ENCODE data around the gene RAB3IL1. TPM values are rescaled to one million over a fixed set of nuclear protein-coding genes. Genes with fewer than 3 reads are reported as not detected.

RAB3IL1 gene
- total RNA-seq, 1 experiment from 2014 or later: 7.9 TPM

- H3K9me3 ChIP-seq (ENCODE audit: low read length): no peaks in the 10 kb centered on the region
- H3K9ac ChIP-seq (ENCODE audit: low read length): no peak overlapping the region
- H3K4me3 ChIP-seq (ENCODE audit: low read length): no peak overlapping the region
- no peaks in the 10 kb centered on the region for H3K27me3 ChIP-seq (ENCODE audit: low read length)
- no peak overlapping the region for H3K4me2 ChIP-seq (ENCODE audit: low read length)
- no peak for TF ChIP-seq EZH2phosphoT487 (IDR thresholded peaks at IDR 0.05; ENCODE audit: borderline replicate concordance, low read length)
- no peak for TF ChIP-seq CTCF (conservative IDR thresholded peaks at IDR 0.05; ENCODE audit: low read depth, low read length)
- no peak for TF ChIP-seq EZH2 (IDR thresholded peaks at IDR 0.05; ENCODE audit: low read length, unreplicated experiment)
- no peaks in the 10 kb centered on the region for H4K20me1 ChIP-seq (ENCODE audit: low read length)
- DNase-seq (no peak), ATAC-seq (no peak)
- H2AFZ ChIP-seq (ENCODE audit: low read length): no peak overlapping the region
- no peak overlapping the region for H3K27ac ChIP-seq (ENCODE audit: low read length)
- intact Hi-C loops (cut with micrococcal nuclease): no loop called here
- H3K4me1 ChIP-seq (ENCODE audit: insufficient read depth, low read length): no peaks in the 10 kb centered on the region
- no peaks in the 10 kb centered on the region for H3K36me3 ChIP-seq (ENCODE audit: low read depth, low read length)
- no peaks in the 10 kb centered on the region for H3K79me2 ChIP-seq (ENCODE audit: low read length)
- CTCF ChIA-PET: no interaction called here
- no peaks in the 10 kb centered on the region for H3F3A ChIP-seq (ENCODE audit: low read length, unreplicated experiment)
- BruUV-seq (replicated peaks): no TSS peak
- POLR2A ChIA-PET (ENCODE audit: unreplicated experiment): interaction anchor here (0.5 kb wide), 1 partner anchor 292 kb away, joined by 7 read pairs; no protein-coding TSS in a partner anchor
- H3K9me2 ChIP-seq (replicated peaks; ENCODE audit: low read length): no peaks in the 10 kb centered on the region
Observed at GRCh38 chr11:61925736-61926135, 8.4 kb upstream of the RAB3IL1 start.

- H3F3A ChIP-seq (ENCODE audit: low read length, unreplicated experiment): no peaks in the 10 kb centered on the region
- DNase-seq (no peak), ATAC-seq (no peak)
- H4K20me1 ChIP-seq (ENCODE audit: low read length): no peaks in the 10 kb centered on the region
- no peak for TF ChIP-seq CTCF (conservative IDR thresholded peaks at IDR 0.05; ENCODE audit: low read depth, low read length)
- TF ChIP-seq EZH2phosphoT487 (IDR thresholded peaks at IDR 0.05; ENCODE audit: borderline replicate concordance, low read length): no peak
- no peak for TF ChIP-seq EZH2 (IDR thresholded peaks at IDR 0.05; ENCODE audit: low read length, unreplicated experiment)
- no peaks in the 10 kb centered on the region for H3K27me3 ChIP-seq (ENCODE audit: low read length)
- BruUV-seq (replicated peaks): no TSS peak
- no peak overlapping the region for H3K4me3 ChIP-seq (ENCODE audit: low read length)
- no peaks in the 10 kb centered on the region for H3K4me1 ChIP-seq (ENCODE audit: insufficient read depth, low read length)
- POLR2A ChIA-PET (ENCODE audit: unreplicated experiment): no interaction called here
- no peak overlapping the region for H2AFZ ChIP-seq (ENCODE audit: low read length)
- no peak overlapping the region for H3K4me2 ChIP-seq (ENCODE audit: low read length)
- no peaks in the 10 kb centered on the region for H3K36me3 ChIP-seq (ENCODE audit: low read depth, low read length)
- no peak overlapping the region for H3K27ac ChIP-seq (ENCODE audit: low read length)
- CTCF ChIA-PET: no interaction called here
- intact Hi-C loops (cut with micrococcal nuclease): no loop called here
- H3K79me2 ChIP-seq (ENCODE audit: low read length): no peaks in the 10 kb centered on the region
- H3K9me2 ChIP-seq (replicated peaks; ENCODE audit: low read length): no peaks in the 10 kb centered on the region
- H3K9ac ChIP-seq (ENCODE audit: low read length): no peak overlapping the region
- no peaks in the 10 kb centered on the region for H3K9me3 ChIP-seq (ENCODE audit: low read length)
Observed at GRCh38 chr11:61924064-61924455, 6.7 kb upstream of the RAB3IL1 start.

- Histone ChIP-seq H3F3A (ENCODE audit: low read length, unreplicated experiment) (no peaks in the 10 kb centered on the region), H3K9me3 (ENCODE audit: low read length) (no peaks in the 10 kb centered on the region), H3K9me2 (replicated peaks; ENCODE audit: low read length) (no peaks in the 10 kb centered on the region), H3K79me2 (ENCODE audit: low read length) (no peaks in the 10 kb centered on the region), H3K27ac (ENCODE audit: low read length) (no peak overlapping the region), H3K4me3 (ENCODE audit: low read length) (no peak overlapping the region), H3K4me2 (ENCODE audit: low read length) (no peak overlapping the region), H3K4me1 (ENCODE audit: insufficient read depth, low read length) (no peaks in the 10 kb centered on the region), H2AFZ (ENCODE audit: low read length) (no peak overlapping the region), H4K20me1 (ENCODE audit: low read length) (no peaks in the 10 kb centered on the region), H3K27me3 (ENCODE audit: low read length) (peaks cover 3% of the 10 kb centered on the region; the same call in 1 of the 2 replicates), H3K36me3 (ENCODE audit: low read depth, low read length) (no peaks in the 10 kb centered on the region), H3K9ac (ENCODE audit: low read length) (no peak overlapping the region)
- BruUV-seq (replicated peaks): no TSS peak
- intact Hi-C loops (cut with micrococcal nuclease): no loop called here
- ATAC-seq (peak; percentile 34), DNase-seq (no peak)
- CTCF ChIA-PET: interaction anchor here (0.6 kb wide), 1 partner anchor 127 kb away, joined by 3 read pairs; no protein-coding TSS in a partner anchor
- POLR2A ChIA-PET (ENCODE audit: unreplicated experiment): interaction anchor here (0.6 kb wide), 1 partner anchor 698 kb away, joined by 4 read pairs; the partner anchor contains the start of gene B3GAT3
- no peak for TF ChIP-seq CTCF (conservative IDR thresholded peaks at IDR 0.05; ENCODE audit: low read depth, low read length)
- TF ChIP-seq EZH2 (IDR thresholded peaks at IDR 0.05; ENCODE audit: low read length, unreplicated experiment): no peak
- no peak for TF ChIP-seq EZH2phosphoT487 (IDR thresholded peaks at IDR 0.05; ENCODE audit: borderline replicate concordance, low read length)
Observed at GRCh38 chr11:61923166-61924063, 6.0 kb upstream of the RAB3IL1 start.
